HG03175 (cell line): ENCODE data around the gene C1QTNF1.

Experiments used
- ATAC-seq: cut with Tn5 transposase; IDR thresholded peaks from one replicate; pipeline ENCODE4 v1.9.1; 2021; ENCODE audit warnings: mild to moderate bottlenecking, moderate library complexity; ENCODE audit not compliant: unreplicated experiment

Gene C1QTNF1

GRCh38 chr17:79089720-79090442 lies 65.9 kb downstream of the C1QTNF1 start:
- no peak for ATAC-seq

- no peak for ATAC-seq
Measured at GRCh38 chr17:79090443-79091225, 66.7 kb downstream of the C1QTNF1 start.

- no peak for ATAC-seq
Measured at GRCh38 chr17:79091226-79091670, 67.3 kb downstream of the C1QTNF1 start.

- ATAC-seq: no peak
Measured at GRCh38 chr17:79092567-79092966, 68.6 kb downstream of the C1QTNF1 start.

- no peak for ATAC-seq
Measured at GRCh38 chr17:79093270-79093669, 69.3 kb downstream of the C1QTNF1 start.

GRCh38 chr17:79094261-79094660 lies 70.3 kb downstream of the C1QTNF1 start:
- ATAC-seq: no peak

GRCh38 chr17:79095345-79096055 lies 71.5 kb downstream of the C1QTNF1 start:
- ATAC-seq: no peak

- no peak for ATAC-seq
Measured at GRCh38 chr17:79096477-79096876, 72.5 kb downstream of the C1QTNF1 start.

- ATAC-seq: no peak
Measured at GRCh38 chr17:79097226-79098055, 73.5 kb downstream of the C1QTNF1 start.

GRCh38 chr17:79098282-79098867 lies 74.4 kb downstream of the C1QTNF1 start:
- no peak for ATAC-seq
